Mesothelial cell of epicardium (in vitro differentiated cells): ENCODE measurements around the gene CLEC16A. TPM values are rescaled to one million over a fixed set of nuclear protein-coding genes. Genes with fewer than 3 reads are reported as not detected.

Source experiments
- DNase-seq, 2 experiments: peaks; one replicate each; pipeline ENCODE4 v3.0.0; 2021; ENCODE audit warnings: low spot score in 2 of 2; ENCODE audit not compliant: unreplicated experiment in 2 of 2
- H3K27ac Mint-ChIP-seq: 2 replicates; pipeline ENCODE4 v1.8.0; 2021; ENCODE audit warnings: mixed read lengths
- H3K27me3 Mint-ChIP-seq: 2 replicates; pipeline ENCODE4 v1.8.0; 2021; ENCODE audit warnings: low read depth, mixed read lengths
- H3K36me3 Mint-ChIP-seq: 2 replicates; pipeline ENCODE4 v1.8.0; 2021; ENCODE audit warnings: mixed read lengths
- H3K4me1 Mint-ChIP-seq: 2 replicates; pipeline ENCODE4 v1.8.0; 2021; ENCODE audit warnings: mixed read lengths
- H3K4me3 Mint-ChIP-seq: 2 replicates; pipeline ENCODE4 v1.8.0; 2021; ENCODE audit warnings: mild to moderate bottlenecking, moderate library complexity, mixed read lengths
- H3K9me3 Mint-ChIP-seq: 2 replicates; pipeline ENCODE4 v1.8.0; 2021; ENCODE audit warnings: mixed read lengths
- total RNA-seq: library from RNA; stranded (reverse); gene quantifications from 3 replicates; pipeline ENCODE4 v1.2.1, GENCODE V29; 2021
- TF ChIP-seq, protein P1 (sequence below): fragments of 200-600 bp; sonication (generic); IDR thresholded peaks from one replicate; pipeline ENCODE4 v1.5.0; 2021; ENCODE audit warnings: antibody characterized with exemption; ENCODE audit not compliant: unreplicated experiment

CLEC16A gene
- total RNA-seq, 1 donor from 2014 or later = 43.3 TPM

DNA sequence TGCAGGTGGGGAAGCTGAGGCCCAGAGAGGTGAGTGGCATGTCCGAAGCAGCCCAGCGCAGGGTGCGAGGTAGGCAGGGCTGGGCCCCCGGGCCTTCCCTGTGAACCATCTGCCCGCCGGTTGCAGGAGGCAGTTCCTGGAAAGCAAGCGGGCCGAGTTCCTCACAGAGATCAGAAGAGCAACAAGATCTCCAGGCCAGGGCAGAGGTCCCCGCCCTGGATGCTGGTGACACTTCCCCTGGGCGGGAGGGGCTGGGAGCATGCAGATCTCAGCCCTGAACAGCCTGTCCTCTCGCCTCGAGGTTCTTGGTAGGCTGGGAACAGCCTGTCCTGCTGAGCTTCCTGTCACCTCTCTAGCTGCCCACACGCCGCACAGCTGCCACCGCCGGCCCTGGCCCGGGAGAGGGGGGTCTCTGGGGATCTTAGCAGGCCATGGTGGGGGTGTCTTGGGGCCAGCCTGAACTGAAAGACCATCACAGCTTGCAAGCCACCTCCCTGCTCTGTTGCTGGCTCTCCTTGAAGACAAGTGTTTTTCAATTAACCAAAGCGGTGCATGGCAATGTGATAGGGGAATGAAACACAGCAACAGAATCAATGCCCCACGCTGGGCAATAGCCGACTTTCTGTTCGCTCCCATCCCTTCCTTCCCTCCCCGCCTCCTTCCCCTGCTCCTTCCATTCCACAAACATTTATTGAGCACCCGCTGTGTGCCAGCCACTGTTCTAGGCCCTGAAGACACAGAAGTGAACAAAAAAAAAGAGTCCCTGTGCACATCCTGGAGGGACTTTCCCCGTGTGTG, 279.9 kb downstream of the CLEC16A start:
- H3K9me3 Mint-ChIP-seq = no peaks in the 10 kb centered on the region
- no peak overlapping the region for H3K27ac Mint-ChIP-seq
- DNase-seq = no peak
- no peak overlapping the region for H3K4me3 Mint-ChIP-seq
- TF ChIP-seq, protein P1, sequence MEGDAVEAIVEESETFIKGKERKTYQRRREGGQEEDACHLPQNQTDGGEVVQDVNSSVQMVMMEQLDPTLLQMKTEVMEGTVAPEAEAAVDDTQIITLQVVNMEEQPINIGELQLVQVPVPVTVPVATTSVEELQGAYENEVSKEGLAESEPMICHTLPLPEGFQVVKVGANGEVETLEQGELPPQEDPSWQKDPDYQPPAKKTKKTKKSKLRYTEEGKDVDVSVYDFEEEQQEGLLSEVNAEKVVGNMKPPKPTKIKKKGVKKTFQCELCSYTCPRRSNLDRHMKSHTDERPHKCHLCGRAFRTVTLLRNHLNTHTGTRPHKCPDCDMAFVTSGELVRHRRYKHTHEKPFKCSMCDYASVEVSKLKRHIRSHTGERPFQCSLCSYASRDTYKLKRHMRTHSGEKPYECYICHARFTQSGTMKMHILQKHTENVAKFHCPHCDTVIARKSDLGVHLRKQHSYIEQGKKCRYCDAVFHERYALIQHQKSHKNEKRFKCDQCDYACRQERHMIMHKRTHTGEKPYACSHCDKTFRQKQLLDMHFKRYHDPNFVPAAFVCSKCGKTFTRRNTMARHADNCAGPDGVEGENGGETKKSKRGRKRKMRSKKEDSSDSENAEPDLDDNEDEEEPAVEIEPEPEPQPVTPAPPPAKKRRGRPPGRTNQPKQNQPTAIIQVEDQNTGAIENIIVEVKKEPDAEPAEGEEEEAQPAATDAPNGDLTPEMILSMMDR = no peak
- no peaks in the 10 kb centered on the region for H3K36me3 Mint-ChIP-seq
- no peaks in the 10 kb centered on the region for H3K27me3 Mint-ChIP-seq
- no peaks in the 10 kb centered on the region for H3K4me1 Mint-ChIP-seq

DNA sequence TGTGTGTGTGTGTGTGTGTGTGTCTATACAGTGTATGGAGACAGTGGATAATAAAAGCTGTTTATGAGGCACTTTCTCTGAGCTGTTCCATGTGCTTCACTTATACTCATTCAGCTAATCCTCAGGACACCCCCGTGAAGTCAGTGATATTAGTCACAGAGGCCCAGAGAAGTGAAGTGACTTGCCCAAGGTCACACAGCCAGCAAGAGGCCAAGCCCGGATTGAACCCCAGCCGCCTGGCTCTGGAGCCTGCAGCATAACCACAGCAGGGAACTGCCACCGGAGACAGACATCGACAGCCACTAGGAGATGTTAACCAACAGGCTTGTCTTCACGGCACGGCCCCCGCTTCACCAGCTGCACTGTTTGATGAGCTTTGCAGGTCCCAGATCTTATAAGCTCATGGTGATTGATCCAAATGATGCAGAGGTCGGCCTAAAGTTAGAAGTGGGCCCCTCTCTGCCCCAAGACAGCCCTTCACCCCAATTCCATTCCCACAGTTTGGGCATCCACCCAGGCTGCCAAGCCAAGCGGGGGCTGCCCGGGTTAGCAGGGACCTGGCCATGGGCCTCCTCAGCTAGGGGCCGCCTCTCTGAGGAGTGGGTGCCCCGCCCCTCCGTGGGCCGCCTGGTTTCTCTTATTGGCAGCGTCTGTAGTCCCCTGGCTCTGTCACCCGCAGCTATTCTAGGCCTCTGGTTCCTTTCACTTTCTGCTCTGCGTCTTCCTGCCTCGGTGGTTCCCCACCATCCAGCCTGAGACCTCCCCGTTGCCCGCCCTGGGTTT, 280.7 kb downstream of the CLEC16A start:
- no peaks in the 10 kb centered on the region for H3K4me1 Mint-ChIP-seq
- TF ChIP-seq, protein P1 = no peak
- no peaks in the 10 kb centered on the region for H3K36me3 Mint-ChIP-seq
- H3K27ac Mint-ChIP-seq = no peak overlapping the region
- H3K9me3 Mint-ChIP-seq = no peaks in the 10 kb centered on the region
- no peak for DNase-seq
- H3K4me3 Mint-ChIP-seq = no peak overlapping the region
- H3K27me3 Mint-ChIP-seq = no peaks in the 10 kb centered on the region

DNA sequence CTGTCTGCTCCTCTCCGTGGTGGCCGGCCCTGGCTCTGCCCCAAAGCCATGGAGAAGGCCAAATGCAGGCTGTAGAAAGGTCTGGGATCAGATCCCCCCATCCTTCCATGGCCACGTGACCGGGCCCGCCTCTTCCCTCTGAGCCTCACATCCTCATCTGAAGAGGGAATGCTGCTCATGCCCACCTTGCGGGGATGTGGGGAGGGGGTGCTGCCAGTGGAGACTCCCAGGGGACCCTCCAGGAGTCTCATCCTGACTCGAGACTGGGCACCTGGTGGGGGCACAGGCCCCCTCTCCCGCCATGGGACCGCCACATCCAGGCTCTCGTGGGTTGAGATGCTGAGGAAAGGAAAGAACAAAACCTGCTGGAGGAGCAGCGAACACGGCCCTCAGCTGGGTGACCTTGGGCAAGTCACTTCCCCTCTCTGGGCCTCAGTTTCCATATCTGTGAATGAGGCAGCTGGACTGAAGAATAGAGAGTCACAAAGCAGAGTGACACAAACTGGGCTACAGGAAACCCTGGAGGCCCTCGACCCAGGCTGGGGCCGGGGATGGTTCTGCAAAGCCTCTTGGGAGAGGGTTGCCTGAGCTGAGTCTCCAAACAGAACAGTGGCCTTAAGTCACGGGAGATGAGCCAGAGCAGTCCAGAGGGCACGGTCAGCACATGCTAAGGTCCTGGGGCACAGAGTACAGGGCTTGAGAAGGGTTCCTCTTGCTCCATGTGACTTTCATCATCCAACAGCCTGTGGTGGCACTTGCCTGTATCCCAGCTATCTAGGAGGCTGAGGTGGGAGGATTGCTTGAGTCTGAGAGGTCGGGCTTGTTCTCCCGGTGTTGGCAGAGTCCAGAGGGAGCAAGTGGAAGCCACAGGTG, 281.5 kb downstream of the CLEC16A start:
- H3K27me3 Mint-ChIP-seq = no peaks in the 10 kb centered on the region
- no peak overlapping the region for H3K27ac Mint-ChIP-seq
- H3K4me1 Mint-ChIP-seq = no peaks in the 10 kb centered on the region
- no peak for DNase-seq
- TF ChIP-seq, protein P1 = no peak
- H3K36me3 Mint-ChIP-seq = no peaks in the 10 kb centered on the region
- no peaks in the 10 kb centered on the region for H3K9me3 Mint-ChIP-seq
- H3K4me3 Mint-ChIP-seq = no peak overlapping the region

DNA sequence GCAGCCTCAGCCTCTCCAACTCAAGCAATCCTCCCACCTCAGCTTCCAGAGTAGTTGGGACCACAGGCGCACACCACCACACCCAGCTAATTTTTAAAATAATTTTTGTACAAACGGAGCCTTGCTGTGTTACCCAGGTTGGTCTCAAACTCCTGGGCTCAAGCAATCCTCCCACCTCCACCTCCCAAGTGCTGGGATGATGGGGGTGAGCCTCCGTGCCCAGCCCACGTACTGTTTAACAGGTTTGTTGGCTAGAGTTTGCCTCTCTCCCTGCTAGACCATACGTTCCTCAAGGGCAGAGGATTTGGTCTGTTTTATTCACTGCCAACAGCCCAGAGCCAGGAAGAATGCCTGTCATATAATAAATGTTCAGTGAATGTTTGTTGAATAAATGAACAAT, 285.1 kb downstream of the CLEC16A start:
- no peaks in the 10 kb centered on the region for H3K27me3 Mint-ChIP-seq
- no peak overlapping the region for H3K27ac Mint-ChIP-seq
- H3K9me3 Mint-ChIP-seq = no peaks in the 10 kb centered on the region
- no peaks in the 10 kb centered on the region for H3K36me3 Mint-ChIP-seq
- TF ChIP-seq, protein P1 = no peak
- no peak for DNase-seq
- no peaks in the 10 kb centered on the region for H3K4me1 Mint-ChIP-seq
- H3K4me3 Mint-ChIP-seq = no peak overlapping the region

DNA sequence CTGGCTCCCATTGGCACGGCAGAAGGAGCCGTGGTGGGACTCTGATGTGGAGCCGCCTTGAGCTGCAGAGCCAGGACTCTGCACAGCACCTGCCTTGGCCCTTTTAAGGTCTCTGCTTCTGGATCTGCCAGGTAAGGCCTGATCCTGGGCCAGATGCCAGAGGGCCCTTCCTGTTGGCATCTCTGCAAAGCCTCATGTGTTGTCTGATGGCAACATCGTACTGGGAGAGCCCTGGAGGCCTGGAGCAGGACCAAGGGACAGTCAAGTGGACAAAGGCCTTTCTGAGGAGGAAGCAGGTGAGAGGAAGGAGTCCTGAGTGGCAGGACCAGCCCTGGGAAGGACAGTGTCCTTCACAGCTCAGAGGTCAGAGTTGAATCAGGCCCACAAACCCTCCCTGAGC, 285.5 kb downstream of the CLEC16A start:
- DNase-seq = no peak
- H3K27me3 Mint-ChIP-seq = no peaks in the 10 kb centered on the region

More for the DNA sequence above, 285.5 kb downstream of the CLEC16A start:
- no peak overlapping the region for H3K27ac Mint-ChIP-seq
- no peak overlapping the region for H3K4me3 Mint-ChIP-seq
- H3K4me1 Mint-ChIP-seq = no peaks in the 10 kb centered on the region
- H3K9me3 Mint-ChIP-seq = no peaks in the 10 kb centered on the region
- H3K36me3 Mint-ChIP-seq = no peaks in the 10 kb centered on the region
- TF ChIP-seq, protein P1 = no peak
